Mesendoderm (in vitro differentiated cells): ENCODE data around the gene BCL2.
A peak's percentile ranks its signal among the peaks of the same experiment; 100 is the strongest.

Source experiments
- DNase-seq: peaks from one replicate; pipeline ENCODE4 v3.0.0; 2013
- H2AK5ac ChIP-seq: 2 replicates; pipeline ENCODE4 v1.6.1; 2013; ENCODE audit warnings: low read length, inconsistent platforms
- H2BK120ac ChIP-seq: 2 replicates; pipeline ENCODE4 v1.6.1; 2013; ENCODE audit warnings: low read depth, mild to moderate bottlenecking, low read length, moderate library complexity, mixed read lengths
- H2BK15ac ChIP-seq: replicated peaks from 2 replicates; pipeline ENCODE4 v1.6.1; 2013; ENCODE audit warnings: low read depth, mild to moderate bottlenecking, moderate library complexity
- H2BK5ac ChIP-seq: 2 replicates; pipeline ENCODE4 v1.6.1; 2013; ENCODE audit warnings: low read length, inconsistent platforms
- H3K18ac ChIP-seq: 2 replicates; pipeline ENCODE4 v1.6.1; 2013; ENCODE audit warnings: mild to moderate bottlenecking, low read length, mixed read lengths
- H3K23ac ChIP-seq: one replicate; pipeline ENCODE4 v1.6.1; 2013; ENCODE audit warnings: low read length
- H3K27ac ChIP-seq: 2 replicates; pipeline ENCODE4 v1.5.1; 2013; ENCODE audit warnings: low read depth, mild to moderate bottlenecking, inconsistent platforms, low read length, moderate library complexity
- H3K27me3 ChIP-seq: 2 replicates; pipeline ENCODE4 v1.6.1; 2013; ENCODE audit warnings: low read length, control low read depth, mild to moderate bottlenecking, inconsistent platforms; ENCODE audit not compliant: insufficient read depth, poor library complexity
- H3K36me3 ChIP-seq: 2 replicates; pipeline ENCODE4 v1.6.1; 2013; ENCODE audit warnings: low read length, inconsistent platforms; ENCODE audit not compliant: control insufficient read depth, insufficient read depth
- H3K4ac ChIP-seq: one replicate; pipeline ENCODE4 v1.6.1; 2013; ENCODE audit warnings: low read depth, mild to moderate bottlenecking, low read length, moderate library complexity
- H3K4me1 ChIP-seq: 2 replicates; pipeline ENCODE4 v1.6.1; 2013; ENCODE audit warnings: low read depth, low read length, inconsistent platforms; ENCODE audit not compliant: control insufficient read depth
- H3K4me2 ChIP-seq: 2 replicates; pipeline ENCODE4 v1.6.1; 2013; ENCODE audit warnings: low read length
- H3K4me3 ChIP-seq: 2 replicates; pipeline ENCODE4 v1.5.1; 2013; ENCODE audit warnings: mild to moderate bottlenecking, low read length
- H3K56ac ChIP-seq: one replicate; pipeline ENCODE4 v1.6.1; 2013; ENCODE audit warnings: low read length
- H3K79me1 ChIP-seq: 2 replicates; pipeline ENCODE4 v1.6.1; 2013; ENCODE audit warnings: low read length, inconsistent platforms
- H3K79me2 ChIP-seq: 2 replicates; pipeline ENCODE4 v1.6.1; 2013; ENCODE audit warnings: mild to moderate bottlenecking, low read length; ENCODE audit not compliant: control insufficient read depth, insufficient read depth
- H3K9ac ChIP-seq: 2 replicates; pipeline ENCODE4 v1.6.1; 2013; ENCODE audit warnings: low read length, inconsistent platforms
- H4K5ac ChIP-seq: one replicate; pipeline ENCODE4 v1.6.1; 2013; ENCODE audit warnings: low read length
- H4K8ac ChIP-seq: one replicate; pipeline ENCODE4 v1.6.1; 2013; ENCODE audit warnings: low read depth, mild to moderate bottlenecking, control low read depth, low read length, moderate library complexity
- WGBS: extraction: QIAGEN DNeasy Blood & Tissue Kit; methylation state at CpG from one replicate; pipeline ENCODE4 v1.1.7; 2013; ENCODE audit warnings: low lambda C conversion rate, missing lambda C conversion rate; ENCODE audit not compliant: insufficient coverage; ENCODE audit errors: extremely low coverage; 5-methylcytosine and 5-hydroxymethylcytosine counted together

Gene BCL2

GRCh38 chr18:63099848-63100629 is 219.5 kb downstream of the BCL2 start:
- no peak overlapping the region for H2BK120ac ChIP-seq
- H2BK15ac ChIP-seq = no peak overlapping the region
- DNase-seq = peak; percentile 37
- H3K9ac ChIP-seq = no peak overlapping the region
- H2BK5ac ChIP-seq = no peak overlapping the region
- H4K5ac ChIP-seq = no peak overlapping the region
- no peak overlapping the region for H3K27ac ChIP-seq
- H3K23ac ChIP-seq = no peak overlapping the region
- no peaks in the 10 kb centered on the region for H3K36me3 ChIP-seq
- peaks cover 4% of the 10 kb centered on the region for H3K4me1 ChIP-seq
- no peaks in the 10 kb centered on the region for H3K79me1 ChIP-seq
- no peak overlapping the region for H3K56ac ChIP-seq
- H3K79me2 ChIP-seq = no peaks in the 10 kb centered on the region
- no peaks in the 10 kb centered on the region for H3K27me3 ChIP-seq
- no CpG with 5 or more reads among the region's 10 CpGs for WGBS
- H3K4me2 ChIP-seq = no peak overlapping the region
- H3K4me3 ChIP-seq = no peak overlapping the region
- H3K18ac ChIP-seq = no peak overlapping the region
- no peak overlapping the region for H2AK5ac ChIP-seq
- no peak overlapping the region for H4K8ac ChIP-seq
- H3K4ac ChIP-seq = no peak overlapping the region

- H3K4me2 ChIP-seq = no peak overlapping the region
- H2BK120ac ChIP-seq = no peak overlapping the region
- no peak overlapping the region for H4K5ac ChIP-seq
- H3K23ac ChIP-seq = no peak overlapping the region
- no peak overlapping the region for H3K18ac ChIP-seq
- H3K79me2 ChIP-seq = no peaks in the 10 kb centered on the region
- H2BK15ac ChIP-seq = no peak overlapping the region
- no peaks in the 10 kb centered on the region for H3K27me3 ChIP-seq
- H4K8ac ChIP-seq = no peak overlapping the region
- no peak for DNase-seq
- H3K56ac ChIP-seq = no peak overlapping the region
- no peak overlapping the region for H2AK5ac ChIP-seq
- no peak overlapping the region for H2BK5ac ChIP-seq
- H3K27ac ChIP-seq = no peak overlapping the region
- no peak overlapping the region for H3K4me3 ChIP-seq
- peaks cover 4% of the 10 kb centered on the region for H3K4me1 ChIP-seq
- H3K79me1 ChIP-seq = no peaks in the 10 kb centered on the region
- no peak overlapping the region for H3K9ac ChIP-seq
- H3K36me3 ChIP-seq = no peaks in the 10 kb centered on the region
- no CpG with 5 or more reads among the region's 14 CpGs for WGBS
- H3K4ac ChIP-seq = no peak overlapping the region
Observed at GRCh38 chr18:63099091-63099840, 220.3 kb downstream of the BCL2 start.

GRCh38 chr18:63098018-63098981 is 221.3 kb downstream of the BCL2 start:
- H3K56ac ChIP-seq = no peak overlapping the region
- no peak overlapping the region for H3K4me3 ChIP-seq
- H3K4ac ChIP-seq = no peak overlapping the region
- H3K79me2 ChIP-seq = no peaks in the 10 kb centered on the region
- H4K8ac ChIP-seq = no peak overlapping the region
- H3K4me2 ChIP-seq = no peak overlapping the region
- H3K27ac ChIP-seq = no peak overlapping the region
- no peak overlapping the region for H2BK120ac ChIP-seq
- no peak overlapping the region for H3K23ac ChIP-seq
- H3K79me1 ChIP-seq = no peaks in the 10 kb centered on the region
- no peak overlapping the region for H3K18ac ChIP-seq
- H3K27me3 ChIP-seq = no peaks in the 10 kb centered on the region
- DNase-seq = no peak
- no peak overlapping the region for H2BK15ac ChIP-seq
- H3K4me1 ChIP-seq = peaks cover 4% of the 10 kb centered on the region
- H2AK5ac ChIP-seq = no peak overlapping the region
- no CpG with 5 or more reads among the region's 16 CpGs for WGBS
- no peaks in the 10 kb centered on the region for H3K36me3 ChIP-seq
- no peak overlapping the region for H2BK5ac ChIP-seq
- no peak overlapping the region for H3K9ac ChIP-seq
- H4K5ac ChIP-seq = no peak overlapping the region

- no peak overlapping the region for H3K23ac ChIP-seq
- H4K5ac ChIP-seq = no peak overlapping the region
- H2AK5ac ChIP-seq = no peak overlapping the region
- peaks cover 2% of the 10 kb centered on the region for H3K4me1 ChIP-seq
- no peaks in the 10 kb centered on the region for H3K79me2 ChIP-seq
- H3K4me2 ChIP-seq = no peak overlapping the region
- no peak overlapping the region for H3K56ac ChIP-seq
- no peak overlapping the region for H3K9ac ChIP-seq
- no peak for DNase-seq
- no peak overlapping the region for H2BK15ac ChIP-seq
- no peaks in the 10 kb centered on the region for H3K36me3 ChIP-seq
- H3K18ac ChIP-seq = no peak overlapping the region
- H2BK5ac ChIP-seq = no peak overlapping the region
- no CpG with 5 or more reads among the region's 10 CpGs for WGBS
- H4K8ac ChIP-seq = no peak overlapping the region
- H3K27me3 ChIP-seq = no peaks in the 10 kb centered on the region
- no peak overlapping the region for H3K4ac ChIP-seq
- no peaks in the 10 kb centered on the region for H3K79me1 ChIP-seq
- no peak overlapping the region for H3K4me3 ChIP-seq
- no peak overlapping the region for H3K27ac ChIP-seq
- H2BK120ac ChIP-seq = no peak overlapping the region
Observed at GRCh38 chr18:63097178-63097577, 222.4 kb downstream of the BCL2 start.

GRCh38 chr18:63096327-63096874 is 223.2 kb downstream of the BCL2 start:
- no peaks in the 10 kb centered on the region for H3K79me1 ChIP-seq
- H3K4ac ChIP-seq = no peak overlapping the region
- no peak overlapping the region for H2BK15ac ChIP-seq
- H4K8ac ChIP-seq = no peak overlapping the region
- no peaks in the 10 kb centered on the region for H3K36me3 ChIP-seq
- H3K4me2 ChIP-seq = no peak overlapping the region
- no peak overlapping the region for H3K23ac ChIP-seq
- no peak overlapping the region for H2BK120ac ChIP-seq
- H3K4me3 ChIP-seq = no peak overlapping the region
- no CpG with 5 or more reads among the region's 2 CpGs for WGBS
- no peak for DNase-seq
- H3K27me3 ChIP-seq = no peaks in the 10 kb centered on the region
- no peak overlapping the region for H3K9ac ChIP-seq
- peaks cover 2% of the 10 kb centered on the region for H3K4me1 ChIP-seq
- no peak overlapping the region for H2AK5ac ChIP-seq
- H3K27ac ChIP-seq = no peak overlapping the region
- H3K79me2 ChIP-seq = no peaks in the 10 kb centered on the region
- H4K5ac ChIP-seq = no peak overlapping the region
- no peak overlapping the region for H2BK5ac ChIP-seq
- no peak overlapping the region for H3K56ac ChIP-seq
- no peak overlapping the region for H3K18ac ChIP-seq
